GM12874 (cell line): ENCODE results near the gene TSPOAP1.

Experiments used
- CTCF ChIP-seq: IDR thresholded peaks from 2 replicates; pipeline ENCODE4 v1.5.1; 2011; ENCODE audit warnings: low read depth, mild to moderate bottlenecking, control low read depth, low read length, moderate library complexity; ENCODE audit not compliant: insufficient read depth

The TSPOAP1 gene

GRCh38 chr17:58281511-58282011 is 47.0 kb downstream of the TSPOAP1 start:
- TF ChIP-seq CTCF, result no peak

GRCh38 chr17:58280480-58281217 is 47.9 kb downstream of the TSPOAP1 start, which contains the start of gene MPO:
Gene MPO, minus strand, starts transcription at chr17:58280935. Its CDS starts 177 bp downstream, at chr17:58280758.
- no peak for TF ChIP-seq CTCF

DNA sequence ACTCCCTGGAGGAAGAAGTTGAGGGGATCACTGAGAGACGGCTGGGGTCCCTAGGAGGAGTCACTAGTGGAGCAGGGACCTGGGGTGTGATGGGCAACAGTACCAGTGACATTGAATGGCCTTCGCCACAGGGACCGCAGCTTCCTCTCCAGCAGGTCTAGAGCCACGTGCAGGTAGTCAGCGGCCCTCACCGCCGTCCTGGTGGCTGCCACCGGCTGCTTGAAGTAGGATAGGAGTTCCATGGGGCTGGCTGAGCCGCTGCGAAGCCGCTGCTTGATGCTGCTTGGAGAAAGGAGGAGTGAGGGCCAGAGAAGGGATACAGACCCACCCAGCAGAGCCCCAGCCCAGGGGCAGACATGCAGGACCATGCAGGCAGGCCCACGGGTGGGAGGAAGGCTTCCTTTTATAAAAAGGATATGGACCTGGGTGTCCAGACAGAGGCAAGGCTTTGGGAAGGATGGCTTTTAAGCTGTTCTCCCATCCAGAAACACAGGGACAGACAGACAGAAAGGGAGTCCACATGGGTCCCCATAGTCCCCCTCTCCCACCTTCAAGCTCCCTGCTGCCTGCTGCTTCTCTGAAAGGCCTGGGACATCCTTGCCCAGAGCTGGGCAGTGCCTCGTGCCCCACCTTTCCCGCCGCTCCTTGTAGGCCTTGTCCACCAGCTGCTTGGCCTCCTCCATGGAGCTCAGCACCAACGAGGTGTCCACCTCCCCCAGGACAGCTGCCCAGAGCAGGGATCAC is 48.7 kb downstream of the TSPOAP1 start:
- no peak for TF ChIP-seq CTCF

DNA sequence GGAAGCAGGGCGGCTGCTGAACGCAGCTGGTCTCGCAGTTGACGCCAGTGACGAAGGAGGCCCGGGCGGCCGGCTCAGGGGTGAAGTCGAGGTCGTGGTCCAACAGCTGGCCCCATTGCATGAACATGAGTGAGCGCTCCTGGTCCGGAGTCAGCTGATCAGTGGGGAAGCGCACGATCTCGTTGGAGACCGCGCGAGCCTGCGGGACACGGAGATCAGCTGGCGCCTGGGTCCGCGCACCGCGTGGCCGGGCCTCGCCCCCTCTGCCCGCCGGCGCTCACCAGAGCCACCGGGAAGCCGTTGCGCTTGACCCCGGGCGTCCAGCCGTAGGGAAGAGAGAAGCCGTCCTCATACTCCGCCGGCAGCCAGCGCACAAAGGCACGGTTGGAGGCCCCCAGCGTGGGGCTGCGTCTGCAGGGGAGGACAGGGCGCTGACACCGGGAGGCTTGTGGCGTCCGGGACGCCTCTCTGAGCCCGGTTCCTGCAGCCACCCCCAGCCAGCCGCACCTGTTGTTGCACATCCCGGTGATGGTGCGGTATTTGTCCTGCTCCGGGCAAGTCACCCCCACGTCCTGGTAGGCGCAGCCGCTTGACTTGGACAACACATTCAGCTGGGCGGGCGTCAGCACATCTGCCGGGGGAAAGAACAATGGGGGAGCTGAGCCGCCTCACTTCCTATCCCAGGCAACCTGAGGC is 49.4 kb downstream of the TSPOAP1 start:
- no peak for TF ChIP-seq CTCF

DNA sequence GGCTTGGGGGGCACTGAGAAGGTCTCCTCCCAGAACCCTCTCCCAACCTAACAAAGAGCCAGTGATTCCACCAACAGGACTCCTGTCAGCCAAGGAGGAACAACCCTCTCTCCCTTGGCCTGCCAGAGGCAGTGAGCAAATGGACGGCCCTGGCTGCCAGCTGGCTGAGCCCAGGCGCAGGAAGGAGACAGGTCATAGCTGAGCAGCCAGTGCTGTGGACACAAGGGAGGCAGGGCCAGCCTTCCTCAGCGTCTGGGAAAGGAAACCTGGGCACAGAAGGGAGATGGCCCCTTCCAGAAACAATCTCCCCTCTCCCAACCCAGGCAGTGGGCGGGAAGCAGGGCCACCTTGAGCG is 50.0 kb downstream of the TSPOAP1 start:
- TF ChIP-seq CTCF, result no peak

GRCh38 chr17:58277802-58278595 is 50.6 kb downstream of the TSPOAP1 start:
- TF ChIP-seq CTCF, result no peak
